ELF-1 (cell line): ENCODE data around the gene UQCR10.

Experiments
- DNase-seq: peaks from one replicate; pipeline ENCODE4 v3.0.0-alpha.2; 2016; ENCODE audit warnings: low read depth, low spot score

UQCR10 gene

GRCh38 chr22:29798318-29798717 is 31.1 kb downstream of the UQCR10 start:
- no peak for DNase-seq

GRCh38 chr22:29798801-29799200 is 31.6 kb downstream of the UQCR10 start:
- DNase-seq, result no peak

DNA sequence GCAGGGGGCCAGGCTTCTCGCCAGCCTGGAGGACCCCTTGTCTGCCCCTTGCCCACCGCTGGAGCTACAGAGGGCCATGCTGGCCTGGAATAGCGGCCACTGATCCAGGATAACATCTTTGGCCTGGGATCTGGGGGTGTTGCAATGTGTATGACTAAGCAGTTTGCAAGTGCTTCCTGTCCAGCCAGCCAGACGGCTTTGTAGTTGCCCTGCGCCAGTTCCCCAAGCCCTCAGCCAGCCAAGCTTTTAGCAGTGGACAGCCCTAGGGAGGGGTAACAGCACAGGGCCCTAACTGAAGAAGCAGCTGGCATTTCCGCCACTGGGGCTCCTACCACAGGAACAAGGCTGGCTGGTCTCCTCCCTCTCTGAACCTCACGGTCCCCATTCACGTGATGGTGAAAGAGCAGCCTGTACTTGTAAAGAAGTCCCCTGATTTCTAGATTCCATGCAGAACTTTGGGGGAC is 32.1 kb downstream of the UQCR10 start:
- DNase-seq, result peak; percentile 78

- no peak for DNase-seq
These were observed 34.0 kb downstream of the UQCR10 start for GRCh38 chr22:29801153-29801552.

- no peak for DNase-seq
These were observed 34.6 kb downstream of the UQCR10 start for GRCh38 chr22:29801796-29802195.

- DNase-seq, result no peak
These were observed 36.0 kb downstream of the UQCR10 start for GRCh38 chr22:29803190-29803589.

GRCh38 chr22:29804985-29805384 is 37.8 kb downstream of the UQCR10 start:
- DNase-seq, result no peak

GRCh38 chr22:29806196-29806595 is 39.0 kb downstream of the UQCR10 start:
- no peak for DNase-seq

- DNase-seq, result no peak
These were observed 43.0 kb downstream of the UQCR10 start for GRCh38 chr22:29810216-29810615.

DNA sequence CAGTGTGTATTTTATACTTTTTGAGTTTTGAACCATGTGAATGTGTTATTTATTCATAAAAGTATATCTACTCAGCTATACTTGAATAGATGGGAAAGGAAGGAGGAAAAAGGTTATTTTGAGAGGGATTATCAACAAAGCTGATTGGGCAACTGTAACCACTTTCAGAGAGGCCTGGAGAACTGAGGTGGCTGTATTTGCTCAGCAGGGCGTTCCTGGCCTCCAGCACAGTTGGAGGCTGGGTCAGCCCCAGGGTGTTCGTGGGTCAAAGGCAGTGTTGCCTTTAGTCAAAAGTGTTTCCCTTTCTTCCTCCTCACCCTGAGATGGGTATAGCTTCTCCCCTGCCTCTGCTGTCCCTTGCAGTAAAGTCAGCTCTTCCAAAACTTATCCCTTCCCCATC is 44.2 kb downstream of the UQCR10 start:
- no peak for DNase-seq

DNA sequence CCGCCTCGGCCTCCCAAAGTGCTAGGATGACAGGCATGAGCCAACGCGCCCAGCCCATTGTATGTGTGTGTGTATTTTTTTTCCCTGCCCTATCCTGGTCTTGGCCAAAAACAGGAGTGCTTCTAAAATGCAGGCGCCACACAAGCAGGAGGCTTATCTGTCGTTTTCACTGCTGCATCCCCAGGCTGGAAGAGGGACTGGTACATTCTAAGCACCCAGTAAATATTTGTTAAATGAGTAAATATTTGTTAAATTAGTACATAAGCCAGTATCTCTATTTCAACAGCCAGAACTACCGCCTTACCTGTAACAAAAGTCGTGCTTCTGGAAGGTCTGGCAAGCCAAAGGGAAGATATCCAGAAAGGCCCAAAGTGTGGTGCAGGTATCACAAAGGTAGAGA is 46.0 kb downstream of the UQCR10 start:
- no peak for DNase-seq

DNA sequence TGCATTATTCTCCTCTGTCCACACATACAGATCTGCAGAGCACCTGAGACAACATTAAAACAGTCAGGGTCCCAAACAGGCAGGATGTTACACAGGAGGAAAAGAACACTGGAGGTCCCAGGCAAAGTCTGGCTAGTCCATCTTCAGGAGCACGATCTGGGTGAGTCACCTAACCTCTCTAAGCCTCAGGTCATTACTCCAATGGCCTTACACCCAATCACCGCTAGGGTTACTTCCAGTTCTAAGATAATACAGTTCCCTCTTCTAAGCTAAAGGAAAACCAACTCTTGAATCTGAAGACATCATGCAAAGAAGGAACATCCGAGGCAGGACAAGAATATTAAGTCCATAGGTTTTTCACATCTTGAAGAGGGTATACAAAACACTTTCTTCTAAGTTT is 46.4 kb downstream of the UQCR10 start:
- peak; percentile 33 for DNase-seq

DNA sequence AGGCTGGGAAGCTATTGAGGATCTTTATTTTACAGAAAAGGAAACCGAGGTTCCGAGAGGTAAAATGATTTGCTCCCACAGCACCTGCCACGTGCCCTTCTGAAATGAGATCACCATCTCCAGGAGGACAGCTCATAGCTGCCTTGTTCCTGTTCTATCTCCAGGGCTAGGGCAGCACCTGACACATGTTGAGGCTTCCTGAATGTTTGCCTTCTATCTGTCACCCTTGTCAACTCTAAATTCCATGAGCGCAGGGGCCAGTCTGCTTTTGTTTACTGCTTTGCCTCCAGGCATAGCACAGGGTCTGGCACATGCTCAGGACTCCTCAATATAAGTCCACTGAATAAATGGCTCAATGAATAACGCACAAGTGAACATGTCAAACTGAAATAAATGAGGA is 46.8 kb downstream of the UQCR10 start:
- peak; percentile 64 for DNase-seq

DNA sequence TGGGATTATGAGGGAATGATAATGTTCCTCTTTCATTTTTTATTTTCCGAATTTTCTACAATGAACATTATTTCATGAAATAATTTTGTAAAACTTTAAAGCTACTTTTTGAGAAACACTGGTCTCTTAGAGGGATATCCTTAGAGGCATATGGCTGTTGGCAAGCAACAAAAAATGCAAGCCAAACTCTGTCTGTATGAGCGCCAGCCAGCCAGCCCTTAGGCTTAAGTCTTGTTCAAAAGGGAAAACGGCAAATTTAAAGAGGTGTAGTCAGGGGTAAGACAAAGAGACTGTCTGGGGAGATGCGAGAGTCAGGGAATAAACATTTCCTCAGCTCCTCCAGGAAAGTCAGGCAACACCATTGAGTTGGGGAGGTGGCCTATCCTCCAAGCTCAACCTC is 48.4 kb downstream of the UQCR10 start:
- no peak for DNase-seq

- DNase-seq, result peak; percentile 49
These were observed 49.0 kb downstream of the UQCR10 start for GRCh38 chr22:29816128-29816527.

DNA sequence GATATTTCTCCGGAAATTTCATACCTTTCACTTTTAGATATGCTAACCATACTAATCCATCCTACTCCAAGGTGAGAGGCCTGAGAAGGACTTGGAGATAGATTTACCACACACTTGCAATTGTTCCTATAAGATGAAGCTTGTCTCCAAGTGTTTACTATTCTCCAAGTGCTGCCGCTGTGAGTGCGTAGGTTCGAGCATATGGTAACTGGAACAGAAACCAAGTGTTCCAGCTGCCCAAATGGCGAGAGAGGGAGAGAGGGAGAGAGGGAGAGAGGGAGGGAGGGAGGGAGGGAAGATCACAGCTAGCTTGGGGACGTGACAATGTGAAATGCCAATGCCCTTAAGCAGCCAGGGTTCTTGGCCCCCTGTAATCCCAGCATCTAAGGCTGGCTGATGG is 49.4 kb downstream of the UQCR10 start:
- DNase-seq, result no peak

- no peak for DNase-seq
These were observed 49.8 kb downstream of the UQCR10 start for GRCh38 chr22:29816980-29817379.

- DNase-seq, result no peak
These were observed 50.6 kb downstream of the UQCR10 start for GRCh38 chr22:29817724-29818123.

DNA sequence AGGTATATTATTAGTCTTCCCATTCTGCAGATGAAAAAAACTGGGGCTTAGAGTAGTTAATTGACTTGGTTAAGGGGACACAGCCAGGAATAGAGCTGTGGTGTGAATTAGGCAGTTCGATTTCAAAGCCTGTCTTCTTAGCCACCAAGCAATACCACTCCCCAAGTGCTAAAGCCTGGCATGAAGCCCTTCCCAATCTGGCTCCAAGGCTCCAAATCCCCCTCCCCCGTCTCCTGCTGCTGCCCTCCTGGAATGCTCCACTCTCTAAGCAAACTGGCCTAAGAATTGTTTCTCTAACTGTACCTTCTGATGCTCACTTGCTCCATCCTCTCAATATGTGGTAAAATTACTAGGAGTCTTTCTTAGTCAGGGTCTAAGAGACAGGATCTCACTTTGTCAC is 52.3 kb downstream of the UQCR10 start:
- DNase-seq, result no peak
